ENCODE data around the gene HIVEP2. TPM values are rescaled to one million over a fixed set of nuclear protein-coding genes. Genes with fewer than 3 reads are reported as not detected.

The HIVEP2 gene
- total RNA-seq, 3 donors from 2014 or later (not counting 1 experiment from before 2014, with no cell fraction given) = 14.6 to 21.6 (median 18.7) TPM

GRCh38 chr6:142868917-142869316, 76.1 kb downstream of the HIVEP2 start:
- intact Hi-C loops (cut with micrococcal nuclease) = no loop called here
- WGBS (ENCODE audit: insufficient coverage) = 90% methylated on average over 2 of the region's 2 CpGs
- no peak for TF ChIP-seq CTCF (IDR thresholded peaks at IDR 0.05)
- Histone ChIP-seq H3K36me3 (ENCODE audit: control insufficient read depth, insufficient read depth, low read length) (no peaks in the 10 kb centered on the region), H3K27me3 (ENCODE audit: control insufficient read depth, insufficient read depth, low read length) (no peaks in the 10 kb centered on the region), H3K4me1 (ENCODE audit: control insufficient read depth, insufficient read depth, low read length) (peaks cover 7% of the 10 kb centered on the region), H3K9me3 (ENCODE audit: control insufficient read depth, insufficient read depth, low read length) (no peaks in the 10 kb centered on the region), H3K4me3 (ENCODE audit: low read length) (no peak overlapping the region), H3K27ac (ENCODE audit: low read length) (no peak overlapping the region)
- DNase-seq (no peak), ATAC-seq (no peak)
- H3K4me1 Mint-ChIP-seq = peaks cover 44 to 47% of the 10 kb centered on the region in 2 donors
- no peaks in the 10 kb centered on the region for H3K36me3 Mint-ChIP-seq
- H3K27ac Mint-ChIP-seq = peak overlapping the region in 1 of 2 donors; percentile 64
- no peaks in the 10 kb centered on the region for H3K9me3 Mint-ChIP-seq
- H3K4me3 Mint-ChIP-seq = no peak overlapping the region
- H3K27me3 Mint-ChIP-seq (ENCODE audit: low read depth in 2 of 2) = no peaks in the 10 kb centered on the region

- no peak for TF ChIP-seq CTCF (IDR thresholded peaks at IDR 0.05)
- Mint-ChIP-seq H3K27ac (peak overlapping the region; percentile 64 to 75), H3K4me1 (peaks cover 44 to 47% of the 10 kb centered on the region in 2 donors), H3K4me3 (peak overlapping the region; percentile 72), H3K36me3 (no peaks in the 10 kb centered on the region), H3K9me3 (no peaks in the 10 kb centered on the region), H3K27me3 (ENCODE audit: low read depth in 2 of 2) (no peaks in the 10 kb centered on the region)
- no peaks in the 10 kb centered on the region for H3K9me3 ChIP-seq (ENCODE audit: control insufficient read depth, insufficient read depth, low read length)
- intact Hi-C loops (cut with micrococcal nuclease) = no loop called here
- H3K4me3 ChIP-seq (ENCODE audit: low read length) = no peak overlapping the region
- no peaks in the 10 kb centered on the region for H3K27me3 ChIP-seq (ENCODE audit: control insufficient read depth, insufficient read depth, low read length)
- ATAC-seq = peak in 2 of 3 donors; percentile 8 to 14
- peaks cover 7% of the 10 kb centered on the region for H3K4me1 ChIP-seq (ENCODE audit: control insufficient read depth, insufficient read depth, low read length)
- no peak for DNase-seq
- 44% methylated on average over 4 of the region's 5 CpGs for WGBS (ENCODE audit: insufficient coverage)
- H3K36me3 ChIP-seq (ENCODE audit: control insufficient read depth, insufficient read depth, low read length) = no peaks in the 10 kb centered on the region
- no peak overlapping the region for H3K27ac ChIP-seq (ENCODE audit: low read length)
Measured at GRCh38 chr6:142867988-142868812, 76.8 kb downstream of the HIVEP2 start.

GRCh38 chr6:142867355-142867801, 77.6 kb downstream of the HIVEP2 start:
- DNase-seq = no peak
- H3K4me1 Mint-ChIP-seq = peaks cover 36 to 42% of the 10 kb centered on the region in 2 donors
- intact Hi-C loops (cut with micrococcal nuclease) = no loop called here

More at GRCh38 chr6:142867355-142867801, 77.6 kb downstream of the HIVEP2 start:
- Histone ChIP-seq H3K27me3 (ENCODE audit: control insufficient read depth, insufficient read depth, low read length) (no peaks in the 10 kb centered on the region), H3K4me3 (ENCODE audit: low read length) (no peak overlapping the region), H3K27ac (ENCODE audit: low read length) (no peak overlapping the region), H3K9me3 (ENCODE audit: control insufficient read depth, insufficient read depth, low read length) (no peaks in the 10 kb centered on the region), H3K36me3 (ENCODE audit: control insufficient read depth, insufficient read depth, low read length) (no peaks in the 10 kb centered on the region), H3K4me1 (ENCODE audit: control insufficient read depth, insufficient read depth, low read length) (peaks cover 6% of the 10 kb centered on the region)
- Mint-ChIP-seq H3K27ac (peak overlapping the region; percentile 64 to 75), H3K36me3 (no peaks in the 10 kb centered on the region), H3K9me3 (no peaks in the 10 kb centered on the region), H3K27me3 (ENCODE audit: low read depth in 2 of 2) (no peaks in the 10 kb centered on the region), H3K4me3 (peak overlapping the region; percentile 6)
- 44% methylated on average over 4 of the region's 4 CpGs for WGBS (ENCODE audit: insufficient coverage)
- TF ChIP-seq CTCF (IDR thresholded peaks at IDR 0.05) = no peak
- ATAC-seq = peak in 2 of 3 donors; percentile 31 to 57

Measured in natural killer cell (primary cell).